Hindlimb muscle (tissue), 1 donor: ENCODE results near the gene CASKIN1. TPM values are rescaled to one million over a fixed set of nuclear protein-coding genes. Genes with fewer than 3 reads are reported as not detected.
"Not testable (repeated sequence)": the region's sequence is repeated elsewhere in the genome, so short reads cannot be mapped to it uniquely, and the experiment has no call there.

ENCODE experiments used
- DNase-seq: peaks from one replicate; pipeline ENCODE4 v3.0.0-alpha.2; 2013
- polyA plus RNA-seq: library from polyadenylated mRNA; unstranded; fragments of 120-200 nt; gene quantifications from one replicate; pipeline ENCODE4 v1.2.1, GENCODE V29; 2013; ENCODE audit not compliant: insufficient read length

Gene CASKIN1
- 3.1 TPM for polyA plus RNA-seq

- no peak for DNase-seq
These were observed at the start of gene CASKIN1 for GRCh38 chr16:2196162-2196980. CASKIN1 (minus strand) TSS chr16:2196605; CDS start chr16:2196432, 173 bp downstream.

- DNase-seq = no peak
These were observed 48.8 kb upstream of the CASKIN1 start for GRCh38 chr16:2244926-2245795.

GRCh38 chr16:2244301-2244700, 47.9 kb upstream of the CASKIN1 start:
- DNase-seq = no peak

GRCh38 chr16:2243781-2244180, 47.4 kb upstream of the CASKIN1 start:
- DNase-seq = no peak

GRCh38 chr16:2243031-2243528, 46.7 kb upstream of the CASKIN1 start:
- no peak for DNase-seq

- DNase-seq = no peak
These were observed 46.2 kb upstream of the CASKIN1 start for GRCh38 chr16:2242598-2242997.

- DNase-seq = not testable (repeated sequence)
These were observed 43.9 kb upstream of the CASKIN1 start for GRCh38 chr16:2240331-2240730.

GRCh38 chr16:2238838-2239675, 42.7 kb upstream of the CASKIN1 start:
- DNase-seq = no peak

GRCh38 chr16:2238150-2238837, 41.9 kb upstream of the CASKIN1 start:
- no peak for DNase-seq

- no peak for DNase-seq
These were observed 41.2 kb upstream of the CASKIN1 start for GRCh38 chr16:2237493-2238149.

GRCh38 chr16:2237102-2237482, 40.7 kb upstream of the CASKIN1 start:
- no peak for DNase-seq

- no peak for DNase-seq
These were observed 40.1 kb upstream of the CASKIN1 start, which contains the start of gene DNASE1L2 for GRCh38 chr16:2236337-2237101. DNASE1L2 (plus strand) TSS chr16:2236444; CDS start chr16:2236817, 373 bp downstream.

GRCh38 chr16:2235695-2236336, 39.4 kb upstream of the CASKIN1 start:
- DNase-seq = no peak

- DNase-seq = no peak
These were observed 38.8 kb upstream of the CASKIN1 start for GRCh38 chr16:2235234-2235651.

- no peak for DNase-seq
These were observed 38.4 kb upstream of the CASKIN1 start for GRCh38 chr16:2234813-2235170.

- DNase-seq = no peak
These were observed 37.7 kb upstream of the CASKIN1 start for GRCh38 chr16:2233872-2234812.

- DNase-seq = no peak
These were observed 36.8 kb upstream of the CASKIN1 start for GRCh38 chr16:2233046-2233775.
